B cell (primary cell): ENCODE measurements around the gene ATP8B2. TPM values are rescaled to one million over a fixed set of nuclear protein-coding genes. Genes with fewer than 3 reads are reported as not detected.

Experiments
- ATAC-seq: fragments of 200-7000 bp; cut with Tn5 transposase; one replicate; pipeline ENCODE4 v1.10.0; 2021; ENCODE audit warnings: low read depth, mild to moderate bottlenecking, moderate number of reproducible peaks, moderate library complexity
- CTCF ChIA-PET: fragments of 350-600 bp; sonication (Branson Sonifier 250); formaldehyde crosslinking; loops from one replicate; lab custom pipeline; 2021; ENCODE audit warnings: antibody characterized with exemption, inconsistent platforms; lab: Charles Lee
- POLR2A ChIA-PET: fragments of 350-600 bp; sonication (Branson Sonifier 250); formaldehyde crosslinking; loops from one replicate; lab custom pipeline; 2021; ENCODE audit warnings: antibody characterized with exemption; lab: Charles Lee
- DNase-seq: peaks from one replicate; pipeline ENCODE4 v3.0.0; 2013
- H2AFZ ChIP-seq: 2 replicates; pipeline ENCODE4 v1.6.1; 2012; ENCODE audit warnings: mild to moderate bottlenecking, low read depth, low read length; ENCODE audit not compliant: insufficient read depth, poor library complexity, severe bottlenecking
- H3K27ac ChIP-seq, 2 donors: 1 replicate in 1 of 2; 2 replicates in 1 of 2; pipeline ENCODE4 v1.5.1; 2012 to 2013; ENCODE audit warnings: low read length in 2 of 2, mild to moderate bottlenecking in 2 of 2, moderate library complexity in 1 of 2
- H3K27me3 ChIP-seq, 4 experiments: fragments of 200-600 bp in 1 of 4; sonication (generic) in 1 of 4; replicated peaks in 1 of 4; 1 replicate in 2 of 4; 2 replicates in 2 of 4; pipeline versions ENCODE4 v1.6.1 to v1.7.0; 2013 to 2016; ENCODE audit warnings: low read length in 3 of 4, mild to moderate bottlenecking in 2 of 4, mixed read lengths in 1 of 4, moderate library complexity in 1 of 4; ENCODE audit not compliant: insufficient read depth in 4 of 4, control insufficient read depth in 3 of 4; ENCODE audit errors: control extremely low read depth in 1 of 4
- H3K36me3 ChIP-seq, 2 experiments: replicated peaks in 1 of 2; 1 replicate in 1 of 2; 2 replicates in 1 of 2; pipeline versions ENCODE4 v1.6.1 to v1.7.1; 2013; ENCODE audit warnings: low read length in 1 of 2; ENCODE audit not compliant: insufficient read depth in 2 of 2, control insufficient read depth in 1 of 2; ENCODE audit errors: control extremely low read depth in 1 of 2, extremely low read depth in 1 of 2
- H3K4me1 ChIP-seq, 2 donors: fragments of 200-600 bp in 1 of 2; sonication (generic) in 1 of 2; 1 replicate in 1 of 2; 2 replicates in 1 of 2; pipeline versions ENCODE4 v1.5.1 to v1.6.1; 2013 to 2017; ENCODE audit warnings: low read length in 2 of 2; ENCODE audit not compliant: control insufficient read depth in 2 of 2, insufficient read depth in 2 of 2
- H3K4me2 ChIP-seq: replicated peaks from 2 replicates; pipeline ENCODE3; 2012; ENCODE audit warnings: mild to moderate bottlenecking, low read depth, low read length; ENCODE audit not compliant: poor library complexity, severe bottlenecking
- H3K4me3 ChIP-seq, 5 experiments: fragments of 200-600 bp in 1 of 5; sonication (generic) in 1 of 5; 1 replicate in 3 of 5; 2 replicates in 2 of 5; pipeline versions ENCODE4 v1.5.1 to v1.7.0; 2011 to 2016; ENCODE audit warnings: low read length in 4 of 5, mild to moderate bottlenecking in 4 of 5, low read depth in 2 of 5, control low read depth in 1 of 5, moderate library complexity in 1 of 5; ENCODE audit not compliant: insufficient read depth in 1 of 5; ENCODE audit errors: control extremely low read depth in 1 of 5, extremely low read depth in 1 of 5
- H3K79me2 ChIP-seq: fragments of 200-600 bp; sonication (generic); one replicate; pipeline ENCODE4 v1.6.0; 2016; ENCODE audit warnings: low read length; ENCODE audit not compliant: control insufficient read depth, insufficient read depth
- H3K9ac ChIP-seq: fragments of 200-600 bp; sonication (generic); 2 replicates; pipeline ENCODE4 v1.6.1; 2017; ENCODE audit warnings: mild to moderate bottlenecking, low read length, moderate library complexity
- H3K9me3 ChIP-seq, 3 donors: one replicate each; pipeline versions ENCODE4 v1.6.1 to v1.7.1; 2013; ENCODE audit warnings: low read length in 2 of 3; ENCODE audit not compliant: control insufficient read depth in 2 of 3, insufficient read depth in 1 of 3; ENCODE audit errors: control extremely low read depth in 1 of 3
- H4K20me1 ChIP-seq: 2 replicates; pipeline ENCODE4 v1.6.0; 2012; ENCODE audit warnings: mild to moderate bottlenecking, low read length; ENCODE audit not compliant: insufficient read depth, control insufficient read depth, poor library complexity, severe bottlenecking
- H3K27ac Mint-ChIP-seq: one replicate; pipeline ENCODE4 v1.8.0; 2021; ENCODE audit warnings: mixed read lengths
- H3K27me3 Mint-ChIP-seq: one replicate; pipeline ENCODE4 v1.8.0; 2021; ENCODE audit warnings: mixed read lengths
- H3K4me1 Mint-ChIP-seq: one replicate; pipeline ENCODE4 v1.8.0; 2021; ENCODE audit warnings: mixed read lengths
- H3K4me3 Mint-ChIP-seq: one replicate; pipeline ENCODE4 v1.8.0; 2021; ENCODE audit warnings: mixed read lengths
- H3K9me3 Mint-ChIP-seq: one replicate; pipeline ENCODE4 v1.8.0; 2022; ENCODE audit warnings: mixed read lengths; ENCODE audit not compliant: insufficient read depth
- CTCF ChIP-seq: fragments of 200-600 bp; IDR thresholded peaks from one replicate; pipeline ENCODE4 v1.8.0; 2022; ENCODE audit warnings: antibody characterized with exemption, mild to moderate bottlenecking
- EZH2 ChIP-seq: IDR thresholded peaks from 2 replicates; pipeline ENCODE4 v1.6.1; 2012; ENCODE audit warnings: borderline replicate concordance, low read depth, mild to moderate bottlenecking, moderate library complexity, low read length; ENCODE audit not compliant: insufficient read depth, poor library complexity, severe bottlenecking
- WGBS: methylation state at CpG from one replicate; pipeline ENCODE4 v1.1.5; 2013; ENCODE audit warnings: missing lambda C conversion rate; ENCODE audit not compliant: insufficient coverage; 5-methylcytosine and 5-hydroxymethylcytosine counted together
- intact Hi-C: fragments of 100-400 bp; cut with micrococcal nuclease; formaldehyde crosslinking; loops from one replicate; pipeline ENCODE4 v1.10.0; 2022
- polyA plus RNA-seq: library from polyadenylated mRNA; depleted of rRNA; stranded (reverse); fragments of >200 nt; gene quantifications from 2 replicates; pipeline ENCODE4 v1.2.3, GENCODE V29; 2012
- total RNA-seq, 2 donors: library from RNA; stranded (reverse); fragments of 120-200 nt in 1 of 2; gene quantifications; 1 replicate in 1 of 2; 2 replicates in 1 of 2; pipeline versions ENCODE4 v1.2.3 to v1.2.4, GENCODE V29; 2013 to 2022

Gene ATP8B2
- total and polyA plus RNA-seq, 2 donors (not counting 1 experiment from before 2014, with no cell fraction given), result 31.1 to 50.2 TPM

- ChIA-PET CTCF (no interaction called here), POLR2A (no interaction called here)
- H3K36me3 ChIP-seq, result peaks cover 0 to 56% of the 10 kb centered on the region in 2 experiments
- peaks cover 9% of the 10 kb centered on the region for H3K27me3 Mint-ChIP-seq
- no peaks in the 10 kb centered on the region for H3K79me2 ChIP-seq
- ATAC-seq, result no peak
- no peak overlapping the region for H2AFZ ChIP-seq
- no peak for DNase-seq
- TF ChIP-seq EZH2 (no peak), CTCF (no peak)
- intact Hi-C loops, result no loop called here
- H3K4me3 ChIP-seq, result no peak overlapping the region
- no peaks in the 10 kb centered on the region for H3K9me3 Mint-ChIP-seq
- H3K27ac Mint-ChIP-seq, result no peak overlapping the region
- 97% methylated on average over 3 of the region's 3 CpGs for WGBS
- peaks cover 0 to 17% (median 10%) of the 10 kb centered on the region in 4 experiments for H3K27me3 ChIP-seq
- no peak overlapping the region for H3K4me2 ChIP-seq
- no peaks in the 10 kb centered on the region for H3K9me3 ChIP-seq
- H3K9ac ChIP-seq, result no peak overlapping the region
- H3K4me1 Mint-ChIP-seq, result peaks cover 9% of the 10 kb centered on the region
- no peaks in the 10 kb centered on the region for H4K20me1 ChIP-seq
- no peak overlapping the region for H3K27ac ChIP-seq
- H3K4me1 ChIP-seq, result peaks cover 11 to 12% of the 10 kb centered on the region in 2 donors
- H3K4me3 Mint-ChIP-seq, result no peak overlapping the region
These were observed 22.6 kb downstream of the ATP8B2 start for GRCh38 chr1:154347961-154348360.

- H3K27ac ChIP-seq, result no peak overlapping the region
- no peak for ATAC-seq
- 94% methylated on average over 23 of the region's 27 CpGs for WGBS
- intact Hi-C loops, result no loop called here
- no peak overlapping the region for H3K27ac Mint-ChIP-seq
- H2AFZ ChIP-seq, result no peak overlapping the region
- H3K4me2 ChIP-seq, result no peak overlapping the region
- TF ChIP-seq EZH2, result no peak
- TF ChIP-seq CTCF, result no peak
- H3K9ac ChIP-seq, result no peak overlapping the region
- H3K9me3 Mint-ChIP-seq, result no peaks in the 10 kb centered on the region
- H3K27me3 ChIP-seq, result peaks cover 0 to 23% (median 12%) of the 10 kb centered on the region in 4 experiments
- no peak for DNase-seq
- ChIA-PET CTCF (no interaction called here), POLR2A (no interaction called here)
- peaks cover 0 to 50% of the 10 kb centered on the region in 2 experiments for H3K36me3 ChIP-seq
- peaks cover 14% of the 10 kb centered on the region for H3K4me1 Mint-ChIP-seq
- no peak overlapping the region for H3K4me3 ChIP-seq
- H3K9me3 ChIP-seq, result no peaks in the 10 kb centered on the region
- peaks cover 17 to 18% of the 10 kb centered on the region in 2 donors for H3K4me1 ChIP-seq
- H3K27me3 Mint-ChIP-seq, result peaks cover 14% of the 10 kb centered on the region
- no peaks in the 10 kb centered on the region for H3K79me2 ChIP-seq
- no peak overlapping the region for H3K4me3 Mint-ChIP-seq
- H4K20me1 ChIP-seq, result no peaks in the 10 kb centered on the region
These were observed 23.2 kb downstream of the ATP8B2 start for GRCh38 chr1:154348429-154349076.
